Measurements from ENCODE around the gene CDCA7. TPM values are rescaled to one million over a fixed set of nuclear protein-coding genes. Genes with fewer than 3 reads are reported as not detected.
A peak's percentile ranks its signal among the peaks of the same experiment; 100 is the strongest.

CDCA7 gene
- total RNA-seq, 1 experiment from 2014 or later: 43.5 TPM

GRCh38 chr2:173353556-173353955 lies 1.1 kb upstream of the CDCA7 start:
- H3K4me2 ChIP-seq (ENCODE audit: low read depth, low read length, poor library complexity, severe bottlenecking): peak overlapping the region; percentile 92
- peak overlapping the region; percentile 69 for H2AFZ ChIP-seq (ENCODE audit: low read length)
- H3K9me2 ChIP-seq (replicated peaks; ENCODE audit: insufficient read depth, low read length): no peaks in the 10 kb centered on the region
- H3K27me3 ChIP-seq (ENCODE audit: low read length): no peaks in the 10 kb centered on the region
- peak overlapping the region; percentile 97 for H3K9ac ChIP-seq (ENCODE audit: low read length)
- peaks cover 37% of the 10 kb centered on the region for H3K4me1 ChIP-seq (ENCODE audit: low read length)
- H4K20me1 ChIP-seq (ENCODE audit: insufficient read depth, low read depth, low read length): peaks cover 17% of the 10 kb centered on the region; the same call in 1 of the 2 replicates
- peaks cover 13% of the 10 kb centered on the region; the same call in 1 of the 2 replicates for H3K36me3 ChIP-seq (ENCODE audit: insufficient read depth, low read length)
- H3K27ac ChIP-seq (ENCODE audit: low read length): peak overlapping the region; percentile 74; the same call in 1 of the 2 replicates
- H3K9me3 ChIP-seq (ENCODE audit: low read length): no peaks in the 10 kb centered on the region
- peak; percentile 57 for DNase-seq
- peak overlapping the region; percentile 84 for H3K4me3 ChIP-seq (ENCODE audit: low read length)
- peaks cover 38% of the 10 kb centered on the region for H3K79me2 ChIP-seq (ENCODE audit: low read length)

DNA sequence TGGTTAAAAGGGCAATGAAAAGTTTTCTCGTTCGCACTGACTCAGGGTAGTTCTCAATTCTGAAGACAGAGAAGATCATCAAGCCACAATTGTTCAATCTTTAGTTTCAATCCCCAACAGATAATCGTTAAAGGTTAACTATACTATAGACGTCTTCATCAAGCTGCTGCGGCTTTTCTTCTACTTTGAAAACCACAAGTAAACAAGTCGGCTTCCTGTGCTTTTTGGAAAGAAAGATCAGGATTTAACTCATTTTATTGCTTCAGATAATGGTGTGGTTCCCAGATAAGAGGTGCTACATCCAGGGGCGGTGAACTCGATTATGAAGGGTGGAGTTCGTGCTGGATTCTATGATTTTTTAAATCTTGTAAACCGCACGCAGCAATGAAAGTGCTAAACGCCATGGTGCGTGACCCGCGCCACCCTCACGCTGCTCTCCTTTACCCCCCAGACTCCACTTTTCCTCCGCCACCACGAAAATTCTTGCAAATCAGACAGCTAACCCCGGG lies 545 bp upstream of the CDCA7 start:
- H3K9me3 ChIP-seq (ENCODE audit: low read length): no peaks in the 10 kb centered on the region
- peak overlapping the region; percentile 84 for H3K4me3 ChIP-seq (ENCODE audit: low read length)
- peak; percentile 95 for DNase-seq
- H3K27me3 ChIP-seq (ENCODE audit: low read length): no peaks in the 10 kb centered on the region
- H3K27ac ChIP-seq (ENCODE audit: low read length): peak overlapping the region; percentile 74
- peaks cover 44% of the 10 kb centered on the region for H3K79me2 ChIP-seq (ENCODE audit: low read length)
- H3K9me2 ChIP-seq (replicated peaks; ENCODE audit: insufficient read depth, low read length): no peaks in the 10 kb centered on the region
- H3K9ac ChIP-seq (ENCODE audit: low read length): peak overlapping the region; percentile 97
- H4K20me1 ChIP-seq (ENCODE audit: insufficient read depth, low read depth, low read length): peaks cover 17% of the 10 kb centered on the region; the same call in 1 of the 2 replicates
- peak overlapping the region; percentile 69 for H2AFZ ChIP-seq (ENCODE audit: low read length)
- peak overlapping the region; percentile 92 for H3K4me2 ChIP-seq (ENCODE audit: low read depth, low read length, poor library complexity, severe bottlenecking)
- H3K36me3 ChIP-seq (ENCODE audit: insufficient read depth, low read length): peaks cover 19% of the 10 kb centered on the region; the same call in 1 of the 2 replicates
- peaks cover 41% of the 10 kb centered on the region for H3K4me1 ChIP-seq (ENCODE audit: low read length)

DNA sequence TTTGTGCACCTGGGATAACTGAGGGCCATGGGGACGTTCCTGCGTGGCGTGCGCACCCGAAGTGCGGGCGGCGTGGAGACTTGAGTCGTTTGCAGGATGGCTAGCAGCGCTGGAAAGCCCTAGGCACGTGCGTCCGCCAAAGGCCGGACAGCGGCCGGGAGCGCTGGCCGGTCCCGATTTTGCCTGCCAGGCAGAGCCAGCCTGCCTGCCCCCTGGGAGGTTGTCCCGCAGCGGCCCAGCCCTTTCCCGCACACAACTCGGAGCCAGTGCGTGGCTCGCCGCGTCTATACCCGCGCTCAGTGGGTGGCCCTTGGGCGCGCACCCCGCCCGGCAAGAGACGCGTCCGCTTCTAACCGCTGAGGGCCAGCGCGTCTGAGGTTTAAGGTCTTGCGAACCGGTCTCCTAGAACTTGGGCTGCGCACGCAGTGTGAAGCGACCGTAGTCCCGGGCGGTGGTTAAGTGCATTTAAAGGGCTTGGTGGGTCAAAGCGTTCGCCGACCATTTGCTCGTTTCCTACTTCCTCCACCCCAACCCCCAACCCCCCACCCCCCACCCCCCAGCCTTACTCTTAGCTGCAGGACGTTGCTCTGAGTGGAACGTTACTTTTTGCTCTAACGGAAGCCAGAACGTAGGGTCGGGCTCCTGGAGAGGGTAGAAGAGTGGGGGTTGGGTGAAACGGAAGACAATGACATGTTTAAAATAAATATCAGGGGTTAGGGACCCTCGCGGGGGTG lies 627 bp downstream of the CDCA7 start:
- Histone ChIP-seq H3K27ac (ENCODE audit: low read length) (peak overlapping the region; percentile 74), H3K9me3 (ENCODE audit: low read length) (no peaks in the 10 kb centered on the region), H3K4me1 (ENCODE audit: low read length) (peaks cover 41% of the 10 kb centered on the region), H3K79me2 (ENCODE audit: low read length) (peaks cover 55% of the 10 kb centered on the region), H3K27me3 (ENCODE audit: low read length) (no peaks in the 10 kb centered on the region), H3K9ac (ENCODE audit: low read length) (peak overlapping the region; percentile 97), H3K36me3 (ENCODE audit: insufficient read depth, low read length) (peaks cover 30% of the 10 kb centered on the region), H3K9me2 (replicated peaks; ENCODE audit: insufficient read depth, low read length) (no peaks in the 10 kb centered on the region), H3K4me2 (ENCODE audit: low read depth, low read length, poor library complexity, severe bottlenecking) (peak overlapping the region; percentile 92), H4K20me1 (ENCODE audit: insufficient read depth, low read depth, low read length) (peaks cover 25% of the 10 kb centered on the region), H2AFZ (ENCODE audit: low read length) (0 out of 2 replicates have a peak overlapping the region, but pooled peaks have one; percentile 8), H3K4me3 (ENCODE audit: low read length) (peak overlapping the region; percentile 84)
- peak; percentile 83 for DNase-seq

GRCh38 chr2:173355866-173356508 lies 1.3 kb downstream of the CDCA7 start:
- DNase-seq: peak; percentile 45
- peaks cover 41% of the 10 kb centered on the region for H3K4me1 ChIP-seq (ENCODE audit: low read length)
- no peaks in the 10 kb centered on the region for H3K27me3 ChIP-seq (ENCODE audit: low read length)
- H3K9me3 ChIP-seq (ENCODE audit: low read length): no peaks in the 10 kb centered on the region
- H3K4me2 ChIP-seq (ENCODE audit: low read depth, low read length, poor library complexity, severe bottlenecking): peak overlapping the region; percentile 76
- H2AFZ ChIP-seq (ENCODE audit: low read length): no peak overlapping the region
- no peaks in the 10 kb centered on the region for H3K9me2 ChIP-seq (replicated peaks; ENCODE audit: insufficient read depth, low read length)
- peak overlapping the region; percentile 57 for H3K27ac ChIP-seq (ENCODE audit: low read length)
- H4K20me1 ChIP-seq (ENCODE audit: insufficient read depth, low read depth, low read length): peaks cover 28% of the 10 kb centered on the region
- H3K4me3 ChIP-seq (ENCODE audit: low read length): peak overlapping the region; percentile 84
- peak overlapping the region; percentile 97 for H3K9ac ChIP-seq (ENCODE audit: low read length)
- H3K79me2 ChIP-seq (ENCODE audit: low read length): peaks cover 62% of the 10 kb centered on the region
- peaks cover 35% of the 10 kb centered on the region for H3K36me3 ChIP-seq (ENCODE audit: insufficient read depth, low read length)

DNA sequence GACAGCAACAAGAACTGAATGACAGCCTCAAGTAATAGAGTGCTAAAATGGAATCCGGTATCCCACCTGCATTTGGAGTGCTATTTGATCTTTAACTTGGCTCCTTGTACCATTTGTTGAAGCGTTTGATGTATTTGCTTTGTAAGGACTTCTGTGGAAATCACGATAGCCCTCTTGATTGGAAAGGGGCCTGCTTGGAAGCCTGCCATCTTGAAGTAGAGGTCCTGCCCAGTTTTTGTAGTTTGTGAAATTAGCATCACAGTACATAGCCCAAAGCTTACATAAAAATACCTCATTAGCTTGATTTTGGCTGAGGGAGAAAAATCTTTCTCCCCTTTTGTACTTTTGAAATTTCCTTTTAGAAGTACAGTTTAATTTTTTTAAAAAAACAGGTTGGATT lies 2.7 kb downstream of the CDCA7 start:
- Histone ChIP-seq H3K4me3 (ENCODE audit: low read length) (0 out of 2 replicates have a peak overlapping the region, but pooled peaks have one; percentile 84), H3K27ac (ENCODE audit: low read length) (peak overlapping the region; percentile 15), H3K9ac (ENCODE audit: low read length) (no peak overlapping the region; the same call in 1 of the 2 replicates), H3K79me2 (ENCODE audit: low read length) (peaks cover 73% of the 10 kb centered on the region), H3K4me1 (ENCODE audit: low read length) (peaks cover 41% of the 10 kb centered on the region), H3K9me2 (replicated peaks; ENCODE audit: insufficient read depth, low read length) (no peaks in the 10 kb centered on the region), H4K20me1 (ENCODE audit: insufficient read depth, low read depth, low read length) (peaks cover 30% of the 10 kb centered on the region), H3K4me2 (ENCODE audit: low read depth, low read length, poor library complexity, severe bottlenecking) (peak overlapping the region; percentile 76), H2AFZ (ENCODE audit: low read length) (no peak overlapping the region), H3K9me3 (ENCODE audit: low read length) (no peaks in the 10 kb centered on the region), H3K27me3 (ENCODE audit: low read length) (no peaks in the 10 kb centered on the region), H3K36me3 (ENCODE audit: insufficient read depth, low read length) (peaks cover 42% of the 10 kb centered on the region)
- DNase-seq: no peak

DNA sequence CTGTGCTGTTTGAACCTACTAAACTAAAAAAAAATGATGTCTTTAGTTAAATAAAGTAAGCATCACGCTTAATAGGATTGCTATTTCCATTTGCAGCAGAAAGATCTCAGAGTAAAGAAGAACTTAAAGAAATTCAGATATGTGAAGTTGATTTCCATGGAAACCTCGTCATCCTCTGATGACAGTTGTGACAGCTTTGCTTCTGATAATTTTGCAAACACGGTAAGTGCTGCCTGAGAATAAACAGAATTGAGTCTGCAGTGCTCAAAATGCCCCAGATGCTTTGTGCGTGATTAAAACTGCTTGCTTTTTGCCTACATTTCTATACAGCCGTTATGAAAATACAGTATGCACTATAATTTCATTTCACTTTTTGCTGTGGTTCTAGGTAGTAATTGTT lies 3.9 kb downstream of the CDCA7 start:
- Histone ChIP-seq H4K20me1 (ENCODE audit: insufficient read depth, low read depth, low read length) (peaks cover 30% of the 10 kb centered on the region), H3K27ac (ENCODE audit: low read length) (no peak overlapping the region), H3K4me2 (ENCODE audit: low read depth, low read length, poor library complexity, severe bottlenecking) (no peak overlapping the region), H3K79me2 (ENCODE audit: low read length) (peaks cover 78% of the 10 kb centered on the region), H3K4me1 (ENCODE audit: low read length) (peaks cover 33% of the 10 kb centered on the region), H3K9me2 (replicated peaks; ENCODE audit: insufficient read depth, low read length) (no peaks in the 10 kb centered on the region), H3K27me3 (ENCODE audit: low read length) (no peaks in the 10 kb centered on the region), H2AFZ (ENCODE audit: low read length) (no peak overlapping the region), H3K9ac (ENCODE audit: low read length) (no peak overlapping the region), H3K4me3 (ENCODE audit: low read length) (no peak overlapping the region), H3K36me3 (ENCODE audit: insufficient read depth, low read length) (peaks cover 52% of the 10 kb centered on the region), H3K9me3 (ENCODE audit: low read length) (no peaks in the 10 kb centered on the region)
- DNase-seq: no peak

DNA sequence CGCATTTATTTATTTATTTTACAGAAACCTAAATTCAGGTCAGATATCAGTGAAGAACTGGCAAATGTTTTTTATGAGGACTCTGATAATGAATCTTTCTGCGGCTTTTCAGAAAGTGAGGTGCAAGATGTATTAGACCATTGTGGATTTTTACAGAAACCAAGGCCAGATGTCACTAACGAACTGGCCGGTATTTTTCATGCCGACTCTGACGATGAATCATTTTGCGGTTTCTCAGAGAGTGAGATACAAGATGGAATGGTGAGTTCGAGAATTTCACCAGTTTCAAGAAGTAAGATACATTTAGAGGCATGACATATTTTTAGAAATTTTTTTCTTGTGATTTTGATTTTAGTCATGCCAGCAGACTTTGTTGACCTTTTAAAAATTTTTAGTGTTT lies 4.6 kb downstream of the CDCA7 start:
- H3K9ac ChIP-seq (ENCODE audit: low read length): no peak overlapping the region
- H3K9me3 ChIP-seq (ENCODE audit: low read length): no peaks in the 10 kb centered on the region
- H3K27me3 ChIP-seq (ENCODE audit: low read length): no peaks in the 10 kb centered on the region
- no peak overlapping the region for H3K4me2 ChIP-seq (ENCODE audit: low read depth, low read length, poor library complexity, severe bottlenecking)
- H3K27ac ChIP-seq (ENCODE audit: low read length): no peak overlapping the region
- H3K4me1 ChIP-seq (ENCODE audit: low read length): peaks cover 26% of the 10 kb centered on the region
- H3K9me2 ChIP-seq (replicated peaks; ENCODE audit: insufficient read depth, low read length): no peaks in the 10 kb centered on the region
- no peak overlapping the region for H2AFZ ChIP-seq (ENCODE audit: low read length)
- H3K79me2 ChIP-seq (ENCODE audit: low read length): peaks cover 81% of the 10 kb centered on the region
- peaks cover 58% of the 10 kb centered on the region for H3K36me3 ChIP-seq (ENCODE audit: insufficient read depth, low read length)
- peaks cover 30% of the 10 kb centered on the region for H4K20me1 ChIP-seq (ENCODE audit: insufficient read depth, low read depth, low read length)
- no peak overlapping the region for H3K4me3 ChIP-seq (ENCODE audit: low read length)
- no peak for DNase-seq

DNA sequence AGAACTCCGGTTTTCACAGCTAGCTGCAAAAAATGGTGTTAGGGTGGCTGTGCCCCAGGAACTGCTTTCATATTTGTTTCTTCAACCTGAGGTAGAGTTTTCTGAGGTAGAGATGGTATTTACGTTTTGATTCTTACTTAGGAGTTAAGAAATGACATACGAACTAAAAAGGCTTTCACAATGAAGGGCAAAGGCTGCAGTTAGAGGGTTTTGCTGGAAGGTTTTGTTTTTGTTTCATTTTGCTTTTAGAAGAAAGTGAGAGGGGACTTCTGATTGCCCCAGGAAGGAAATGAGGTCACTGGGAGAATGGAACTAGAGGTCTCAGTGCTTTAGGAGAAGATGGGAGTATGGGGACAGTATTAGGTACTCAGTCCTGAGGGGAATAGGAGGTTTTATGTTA lies 15.5 kb downstream of the CDCA7 start:
- H4K20me1 ChIP-seq (ENCODE audit: insufficient read depth, low read depth, low read length): no peaks in the 10 kb centered on the region
- H3K9me2 ChIP-seq (replicated peaks; ENCODE audit: insufficient read depth, low read length): no peaks in the 10 kb centered on the region
- no peaks in the 10 kb centered on the region for H3K27me3 ChIP-seq (ENCODE audit: low read length)
- H3K79me2 ChIP-seq (ENCODE audit: low read length): no peaks in the 10 kb centered on the region
- no peaks in the 10 kb centered on the region for H3K4me1 ChIP-seq (ENCODE audit: low read length)
- H3K9me3 ChIP-seq (ENCODE audit: low read length): no peaks in the 10 kb centered on the region
- H3K27ac ChIP-seq (ENCODE audit: low read length): no peak overlapping the region
- no peak for DNase-seq
- H3K36me3 ChIP-seq (ENCODE audit: insufficient read depth, low read length): peaks cover 40% of the 10 kb centered on the region
- no peak overlapping the region for H2AFZ ChIP-seq (ENCODE audit: low read length)
- H3K4me3 ChIP-seq (ENCODE audit: low read length): no peak overlapping the region
- H3K9ac ChIP-seq (ENCODE audit: low read length): no peak overlapping the region
- H3K4me2 ChIP-seq (ENCODE audit: low read depth, low read length, poor library complexity, severe bottlenecking): no peak overlapping the region

All from Karpas-422 (cell line).